Measurements from ENCODE around the gene NFYC.

The NFYC gene

GRCh38 chr1:40806240-40806639, 114.7 kb downstream of the NFYC start:
- DNase-seq (ENCODE audit: extremely low read depth, insufficient read length), result no peak
- H3K27me3 ChIP-seq (replicated peaks; ENCODE audit: control insufficient read depth, insufficient read depth, low read length), result no peaks in the 10 kb centered on the region
- no peak for TF ChIP-seq CTCF (IDR thresholded peaks at IDR 0.05; ENCODE audit: insufficient read depth, low read length, poor library complexity, severe bottlenecking)
- no peak overlapping the region for H3K4me3 ChIP-seq (replicated peaks; ENCODE audit: low read depth, low read length)
- no peaks in the 10 kb centered on the region for H3K36me3 ChIP-seq (ENCODE audit: control insufficient read depth, insufficient read depth, low read length)

DNA sequence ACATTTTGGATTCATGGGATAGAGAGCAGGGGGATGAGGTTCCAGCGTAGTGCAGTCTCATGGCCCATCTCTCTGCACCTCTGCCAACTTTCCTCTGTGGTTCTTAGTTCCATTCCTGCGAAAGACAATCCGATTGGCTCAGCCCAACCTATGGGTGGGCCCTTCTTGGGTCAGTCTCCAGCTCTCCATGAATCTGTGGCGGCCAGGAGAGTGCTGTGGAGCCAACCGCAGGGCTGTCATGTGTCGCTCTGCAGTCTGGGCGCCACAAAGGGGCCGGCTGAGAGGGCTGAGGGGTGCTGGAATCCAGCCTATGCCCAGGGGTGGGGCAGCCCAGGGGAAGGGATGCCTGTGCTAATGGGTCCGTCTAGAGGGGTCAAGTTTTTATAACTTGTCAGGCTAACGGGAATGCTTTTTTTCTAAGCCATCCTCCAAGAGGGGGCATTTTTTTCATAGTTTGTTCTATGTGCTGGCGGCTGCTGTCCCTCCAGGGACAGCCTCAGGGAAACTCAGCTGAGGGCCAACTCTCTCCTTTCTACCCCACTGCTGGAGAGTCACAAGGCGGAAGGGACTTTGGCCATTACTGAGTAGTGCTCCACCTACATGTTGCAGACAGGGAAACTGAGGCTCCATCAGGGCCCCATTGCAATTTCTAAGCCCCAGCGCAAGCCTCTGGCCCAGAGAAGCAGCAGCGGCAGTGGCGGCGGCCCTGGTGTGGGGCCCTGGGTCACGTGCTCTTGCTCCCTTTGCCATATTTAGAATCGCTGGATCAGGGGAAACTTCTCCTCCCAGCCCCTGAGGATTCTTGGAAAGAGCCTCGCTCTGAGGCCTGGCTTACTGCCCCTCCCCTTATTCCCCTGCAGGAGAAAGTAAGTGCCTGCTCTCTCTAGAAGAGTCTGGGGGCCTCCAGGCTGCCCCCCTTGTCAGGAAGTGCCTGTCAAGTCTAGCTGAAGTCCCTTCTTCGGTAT, 115.5 kb downstream of the NFYC start:
- TF ChIP-seq CTCF (IDR thresholded peaks at IDR 0.05; ENCODE audit: insufficient read depth, low read length, poor library complexity, severe bottlenecking), result no peak
- Histone ChIP-seq H3K36me3 (ENCODE audit: control insufficient read depth, insufficient read depth, low read length) (no peaks in the 10 kb centered on the region), H3K4me3 (replicated peaks; ENCODE audit: low read depth, low read length) (no peak overlapping the region), H3K27me3 (replicated peaks; ENCODE audit: control insufficient read depth, insufficient read depth, low read length) (no peaks in the 10 kb centered on the region)
- DNase-seq (ENCODE audit: extremely low read depth, insufficient read length), result no peak

DNA sequence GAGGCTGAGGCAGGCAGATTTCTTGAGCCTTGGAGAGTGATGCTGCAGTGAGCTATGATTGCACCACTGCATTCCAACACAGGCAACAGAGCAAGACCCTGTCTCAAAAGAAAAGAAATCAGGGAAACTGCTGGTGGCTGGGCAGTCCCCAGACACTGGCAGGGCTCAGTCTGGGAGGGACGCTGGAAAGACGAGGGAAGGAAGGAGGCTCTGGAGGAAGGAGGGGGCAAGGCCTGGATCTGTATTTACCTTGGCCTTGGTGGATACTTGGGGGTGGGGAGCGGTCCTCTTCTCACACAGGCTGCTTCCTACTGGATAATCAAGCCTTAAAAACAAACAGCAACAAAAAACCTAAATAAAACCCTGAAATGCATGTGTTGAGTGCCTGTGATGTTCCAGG, 116.5 kb downstream of the NFYC start:
- no peak overlapping the region for H3K4me3 ChIP-seq (replicated peaks; ENCODE audit: low read depth, low read length)
- no peak for DNase-seq (ENCODE audit: extremely low read depth, insufficient read length)
- H3K27me3 ChIP-seq (replicated peaks; ENCODE audit: control insufficient read depth, insufficient read depth, low read length), result no peaks in the 10 kb centered on the region
- no peaks in the 10 kb centered on the region for H3K36me3 ChIP-seq (ENCODE audit: control insufficient read depth, insufficient read depth, low read length)
- TF ChIP-seq CTCF (IDR thresholded peaks at IDR 0.05; ENCODE audit: insufficient read depth, low read length, poor library complexity, severe bottlenecking), result no peak

DNA sequence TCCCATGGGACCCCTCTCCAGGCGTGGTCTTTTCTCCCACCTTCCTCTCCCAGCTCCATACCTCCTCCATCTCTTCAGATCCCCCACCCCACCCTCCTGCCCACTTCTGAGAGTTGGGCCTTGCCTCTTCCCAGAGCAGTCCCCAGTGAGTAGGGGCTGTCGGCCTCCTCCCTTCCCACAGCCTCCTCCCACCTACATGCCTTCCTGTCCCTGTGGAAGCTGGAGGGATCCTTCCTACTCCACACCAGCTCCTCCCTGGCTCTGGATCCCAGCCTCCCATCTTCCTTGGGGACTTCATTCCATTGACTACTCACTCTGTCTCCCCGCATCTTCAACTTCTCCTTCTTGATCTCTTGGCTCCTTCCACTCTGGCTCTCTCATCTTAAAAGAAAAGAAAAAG, 116.9 kb downstream of the NFYC start:
- DNase-seq (ENCODE audit: extremely low read depth, insufficient read length), result no peak
- no peaks in the 10 kb centered on the region for H3K27me3 ChIP-seq (replicated peaks; ENCODE audit: control insufficient read depth, insufficient read depth, low read length)
- no peaks in the 10 kb centered on the region for H3K36me3 ChIP-seq (ENCODE audit: control insufficient read depth, insufficient read depth, low read length)
- H3K4me3 ChIP-seq (replicated peaks; ENCODE audit: low read depth, low read length), result no peak overlapping the region
- TF ChIP-seq CTCF (IDR thresholded peaks at IDR 0.05; ENCODE audit: insufficient read depth, low read length, poor library complexity, severe bottlenecking), result no peak

GRCh38 chr1:40808909-40809308, 117.4 kb downstream of the NFYC start:
- no peak for TF ChIP-seq CTCF (IDR thresholded peaks at IDR 0.05; ENCODE audit: insufficient read depth, low read length, poor library complexity, severe bottlenecking)
- no peaks in the 10 kb centered on the region for H3K36me3 ChIP-seq (ENCODE audit: control insufficient read depth, insufficient read depth, low read length)
- DNase-seq (ENCODE audit: extremely low read depth, insufficient read length), result no peak
- no peaks in the 10 kb centered on the region for H3K27me3 ChIP-seq (replicated peaks; ENCODE audit: control insufficient read depth, insufficient read depth, low read length)
- no peak overlapping the region for H3K4me3 ChIP-seq (replicated peaks; ENCODE audit: low read depth, low read length)
